HG03432 (cell line): ENCODE results near the gene EFHC1.

ENCODE experiments used
- ATAC-seq: cut with Tn5 transposase; IDR thresholded peaks from one replicate; pipeline ENCODE4 v1.9.1; 2021; ENCODE audit warnings: mild to moderate bottlenecking, moderate library complexity; ENCODE audit not compliant: unreplicated experiment

The EFHC1 gene

GRCh38 chr6:52500238-52501129 is 80.3 kb downstream of the EFHC1 start:
- ATAC-seq = no peak

GRCh38 chr6:52502306-52503029 is 82.3 kb downstream of the EFHC1 start:
- ATAC-seq = no peak

GRCh38 chr6:52503323-52503747 is 83.2 kb downstream of the EFHC1 start:
- ATAC-seq = no peak

- ATAC-seq = no peak
Measured at GRCh38 chr6:52503851-52504781, 84.0 kb downstream of the EFHC1 start.

GRCh38 chr6:52504782-52505136 is 84.6 kb downstream of the EFHC1 start:
- ATAC-seq = no peak

GRCh38 chr6:52505726-52506409 is 85.7 kb downstream of the EFHC1 start:
- ATAC-seq = no peak

GRCh38 chr6:52506476-52506875 is 86.3 kb downstream of the EFHC1 start:
- ATAC-seq = no peak

- no peak for ATAC-seq
Measured at GRCh38 chr6:52507557-52508260, 87.6 kb downstream of the EFHC1 start.

- no peak for ATAC-seq
Measured at GRCh38 chr6:52508261-52508739, 88.2 kb downstream of the EFHC1 start.

GRCh38 chr6:52509281-52510212 is 89.4 kb downstream of the EFHC1 start:
- ATAC-seq = no peak

GRCh38 chr6:52510213-52510562 is 90.0 kb downstream of the EFHC1 start:
- no peak for ATAC-seq

GRCh38 chr6:52511163-52511562 is 91.0 kb downstream of the EFHC1 start:
- ATAC-seq = no peak

- no peak for ATAC-seq
Measured at GRCh38 chr6:52511572-52512151, 91.5 kb downstream of the EFHC1 start.

GRCh38 chr6:52512199-52512598 is 92.1 kb downstream of the EFHC1 start:
- ATAC-seq = no peak

GRCh38 chr6:52513464-52513863 is 93.3 kb downstream of the EFHC1 start:
- ATAC-seq = no peak

GRCh38 chr6:52513896-52514295 is 93.8 kb downstream of the EFHC1 start:
- no peak for ATAC-seq

- ATAC-seq = no peak
Measured at GRCh38 chr6:52514514-52514913, 94.4 kb downstream of the EFHC1 start.

- ATAC-seq = no peak
Measured at GRCh38 chr6:52515219-52515960, 95.2 kb downstream of the EFHC1 start.
